ENCODE results near the gene BHLHA9.

Gene BHLHA9

DNA sequence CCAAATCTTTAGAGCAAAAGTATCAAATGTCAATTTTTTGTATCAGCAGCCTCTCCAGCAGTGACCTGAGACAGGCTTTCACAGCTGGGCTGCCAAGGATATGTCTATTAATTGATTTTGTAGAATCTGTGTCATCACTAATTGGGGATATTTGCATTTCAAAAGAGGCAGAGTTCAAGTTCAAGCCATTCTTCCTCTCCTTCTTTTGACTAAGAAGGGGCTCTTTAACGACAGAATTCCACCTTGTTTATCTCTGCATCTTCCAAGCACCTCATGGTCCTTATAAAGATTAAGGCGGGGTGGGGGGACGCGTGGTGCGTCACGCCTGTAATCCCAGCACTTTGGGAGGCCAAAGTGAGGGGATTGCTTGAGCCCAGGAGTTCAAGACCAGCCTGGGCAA, 15.2 kb upstream of the BHLHA9 start:
- no peak for DNase-seq (ENCODE audit: low spot score)

DNA sequence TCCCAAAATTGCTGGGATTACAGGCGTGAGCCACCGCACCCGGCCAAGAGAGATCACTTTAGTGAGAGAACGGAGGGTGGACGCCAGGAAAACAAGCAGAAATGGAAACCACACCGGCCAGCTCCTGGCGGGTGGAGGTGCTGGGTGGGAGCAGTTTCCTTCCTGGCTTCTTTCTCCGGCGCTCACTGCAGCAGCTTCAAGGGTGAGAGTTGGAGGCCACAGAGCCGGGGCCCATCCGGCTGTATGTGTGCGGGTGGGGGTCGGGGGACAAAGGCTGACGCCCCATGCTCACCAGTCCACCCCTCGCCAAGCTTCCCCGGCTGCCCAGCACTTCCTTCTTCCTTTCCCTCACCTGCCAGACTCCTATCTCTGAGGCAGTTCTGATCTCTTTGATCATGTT, 13.5 kb upstream of the BHLHA9 start:
- DNase-seq (ENCODE audit: low spot score): no peak

DNA sequence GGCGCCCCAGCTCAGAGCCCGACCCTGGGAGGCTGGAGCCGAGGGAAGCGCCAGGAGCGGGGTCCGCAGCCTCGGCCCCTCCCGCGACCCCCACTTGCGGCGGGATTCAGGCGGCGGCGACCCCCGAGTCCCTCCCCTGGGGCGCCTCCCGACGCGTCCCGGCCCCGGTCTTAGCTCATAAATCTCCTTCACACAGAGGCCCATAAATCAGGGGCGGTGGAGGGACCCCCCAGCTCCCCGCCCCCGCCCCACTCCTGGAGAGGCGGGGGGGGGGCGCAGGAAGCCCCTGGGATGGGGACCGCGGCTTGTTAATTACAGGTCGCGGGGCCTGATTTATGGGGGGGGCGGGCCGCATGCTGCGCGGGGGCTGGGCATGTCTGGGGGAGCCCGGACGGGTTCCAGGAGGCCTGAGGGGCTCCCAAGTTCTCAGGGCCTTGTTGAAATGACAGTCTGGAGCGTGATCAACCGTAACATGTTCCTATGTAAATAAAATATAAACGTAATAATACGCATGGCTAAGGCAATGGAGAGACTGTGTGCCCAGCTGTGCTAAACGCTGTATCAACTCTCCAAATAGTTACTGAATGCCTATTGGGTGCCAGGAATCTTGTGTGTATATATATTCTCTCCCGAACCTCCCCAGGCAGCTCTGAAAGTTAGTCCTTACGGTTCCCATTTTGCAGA, 10.0 kb upstream of the BHLHA9 start:
- no peak for DNase-seq (ENCODE audit: low spot score)

DNA sequence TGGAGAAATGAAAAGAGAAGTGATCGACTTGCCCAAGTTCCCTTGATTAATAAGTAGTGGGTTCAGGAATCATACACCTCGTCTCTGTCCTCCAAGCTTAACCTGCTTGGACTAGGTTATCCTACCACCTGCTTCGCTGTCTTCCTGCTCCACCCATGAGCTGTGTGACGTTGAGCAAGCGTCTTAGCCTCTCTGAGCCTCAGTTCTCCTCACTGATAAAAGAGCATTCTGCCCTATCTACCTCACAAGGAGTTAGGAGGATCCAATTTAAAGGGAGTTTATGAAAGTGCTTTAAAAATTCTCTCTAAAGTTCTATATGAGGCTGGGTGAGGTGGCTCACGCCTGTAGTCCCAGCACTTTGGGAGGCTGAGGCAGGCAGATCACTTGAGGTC, 9.5 kb upstream of the BHLHA9 start:
- no peak for DNase-seq (ENCODE audit: low spot score)

DNA sequence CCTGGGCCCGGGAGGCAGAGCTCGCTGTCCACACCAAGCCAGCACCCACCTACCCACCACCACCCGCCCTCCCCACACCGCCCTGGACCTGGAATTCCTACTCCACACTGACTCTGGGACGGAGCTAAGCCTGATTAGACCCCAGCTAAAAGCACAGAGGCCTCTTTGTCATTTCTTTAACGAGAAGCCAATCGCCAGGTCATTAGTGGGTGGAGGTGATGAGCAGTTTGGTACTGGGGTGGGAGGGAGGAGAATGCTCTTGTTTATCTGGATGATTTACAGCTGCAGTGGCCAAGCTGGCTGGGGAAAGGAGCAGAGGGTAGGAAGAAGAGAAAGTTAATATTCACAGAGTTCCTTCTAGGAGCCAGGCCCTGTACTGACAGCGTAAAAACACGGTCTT, 6.0 kb upstream of the BHLHA9 start:
- no peak for DNase-seq (ENCODE audit: low spot score)

DNA sequence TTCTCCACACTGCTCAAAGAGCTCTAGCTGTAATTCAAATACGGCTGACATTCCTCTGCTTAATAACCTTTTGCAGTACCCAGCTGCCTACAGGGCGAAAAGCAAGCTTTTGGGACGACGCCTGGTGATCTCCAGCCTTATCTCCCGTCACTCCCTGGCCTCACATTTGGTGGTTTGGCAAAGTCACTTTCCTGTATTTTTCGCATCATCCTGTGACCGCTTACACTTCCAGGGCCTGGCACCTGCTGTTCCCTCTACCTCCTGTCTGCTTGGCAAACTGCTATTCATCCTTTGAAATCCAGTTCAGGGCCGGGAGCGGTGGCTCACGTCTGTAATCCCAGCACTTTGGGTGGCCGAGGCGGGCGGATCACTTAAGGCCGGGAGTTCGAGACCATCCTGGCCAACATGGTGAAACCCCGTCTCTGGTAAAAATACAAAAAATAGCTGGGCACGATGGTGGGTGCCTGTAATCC, 2.7 kb upstream of the BHLHA9 start:
- DNase-seq (ENCODE audit: low spot score): no peak

DNA sequence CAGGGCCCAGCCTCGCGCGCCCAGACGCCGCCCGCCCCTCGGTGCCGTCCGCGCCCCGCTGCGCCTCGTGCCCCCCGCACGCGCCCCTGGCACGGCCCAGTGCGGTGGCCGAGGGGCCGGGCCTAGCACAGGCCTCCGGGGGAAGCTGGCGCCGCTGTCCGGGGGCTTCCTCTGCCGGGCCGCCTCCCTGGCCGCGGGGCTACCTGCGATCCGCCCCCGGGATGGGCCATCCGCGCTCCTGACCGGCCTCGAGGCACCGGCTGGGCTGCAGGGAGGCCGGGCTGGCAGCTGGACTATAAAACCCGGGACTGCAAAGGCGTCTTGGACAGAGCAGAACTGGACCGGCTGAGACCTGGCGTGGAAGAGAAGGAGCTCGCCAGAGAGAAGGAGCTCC, 783 bp downstream of the BHLHA9 start:
- no peak for DNase-seq (ENCODE audit: low spot score)

DNA sequence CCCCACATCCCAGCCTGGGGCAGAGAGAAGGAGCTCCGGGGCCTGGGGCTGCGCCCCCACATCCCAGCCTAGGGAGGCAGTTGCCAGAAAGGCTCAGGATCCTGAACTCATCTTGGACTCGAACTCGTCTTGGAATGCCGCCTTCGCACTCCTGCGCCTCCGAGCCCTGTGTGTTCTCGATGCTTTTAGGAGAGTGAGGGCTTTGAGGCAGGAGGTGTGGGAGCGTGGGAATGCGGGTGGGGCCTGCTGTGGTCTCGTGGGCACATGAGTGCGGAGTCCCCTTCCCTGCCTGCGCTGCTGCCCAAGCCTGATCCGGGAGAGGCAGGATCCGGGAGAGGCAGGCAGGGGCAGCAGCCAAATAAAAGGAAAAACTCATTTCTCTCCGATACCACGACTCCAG, 1.2 kb downstream of the BHLHA9 start:
- DNase-seq (ENCODE audit: low spot score): no peak

DNA sequence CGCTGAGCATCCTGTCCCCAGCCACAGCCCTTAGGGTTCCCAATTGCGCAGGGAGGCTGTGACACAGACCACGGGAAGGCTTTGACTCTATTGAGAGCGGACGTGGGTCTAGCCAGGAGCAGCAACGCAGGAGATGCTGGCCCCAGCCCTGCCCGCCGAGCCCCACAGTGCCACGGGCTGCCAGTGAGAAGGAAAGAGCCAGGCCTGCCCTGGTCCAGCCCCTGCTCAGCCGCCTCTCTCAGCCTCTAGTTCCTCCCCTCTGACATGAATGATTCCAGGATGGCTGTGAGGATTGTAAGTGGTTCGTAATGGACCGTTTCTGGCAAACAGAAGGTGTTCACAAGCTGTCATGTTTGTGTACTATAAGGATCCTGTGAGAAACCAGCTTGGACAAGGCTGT, 2.5 kb downstream of the BHLHA9 start:
- DNase-seq (ENCODE audit: low spot score): no peak

DNA sequence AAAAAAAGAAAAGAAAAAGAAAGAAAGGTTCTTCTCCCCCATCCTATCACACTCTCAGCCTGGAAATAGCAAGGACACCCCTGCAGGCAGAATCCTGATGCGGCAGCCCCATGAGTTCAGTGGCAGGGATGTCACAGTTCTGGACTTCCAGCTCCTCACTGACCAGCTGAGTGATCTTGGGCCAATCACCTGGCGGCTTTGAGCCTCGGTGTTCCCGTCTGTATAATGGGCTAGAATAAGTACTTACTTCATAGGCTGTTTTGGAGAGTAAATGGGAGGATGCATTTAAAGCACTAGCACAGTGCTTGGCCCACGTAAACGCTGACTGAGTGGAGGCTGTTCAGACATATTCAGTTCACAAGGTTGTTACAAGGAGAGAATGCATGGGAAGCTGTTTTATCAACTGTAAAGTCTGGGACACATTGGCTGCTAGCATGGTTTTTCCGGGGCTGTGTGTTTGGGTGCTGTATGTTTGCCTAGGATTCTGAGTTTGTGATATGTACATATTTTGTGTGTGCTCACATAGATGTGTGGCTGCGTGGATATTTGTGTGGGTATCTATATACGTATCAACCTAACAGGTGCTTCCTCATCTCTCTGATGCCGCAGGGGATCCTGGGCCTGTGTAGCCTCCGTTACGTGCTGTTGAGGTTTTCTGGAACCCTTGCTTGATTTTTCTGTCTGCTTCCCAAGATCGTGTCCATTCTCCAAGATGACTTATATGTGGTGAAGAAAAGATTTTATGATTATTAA, 3.4 kb downstream of the BHLHA9 start:
- DNase-seq (ENCODE audit: low spot score): no peak

DNA sequence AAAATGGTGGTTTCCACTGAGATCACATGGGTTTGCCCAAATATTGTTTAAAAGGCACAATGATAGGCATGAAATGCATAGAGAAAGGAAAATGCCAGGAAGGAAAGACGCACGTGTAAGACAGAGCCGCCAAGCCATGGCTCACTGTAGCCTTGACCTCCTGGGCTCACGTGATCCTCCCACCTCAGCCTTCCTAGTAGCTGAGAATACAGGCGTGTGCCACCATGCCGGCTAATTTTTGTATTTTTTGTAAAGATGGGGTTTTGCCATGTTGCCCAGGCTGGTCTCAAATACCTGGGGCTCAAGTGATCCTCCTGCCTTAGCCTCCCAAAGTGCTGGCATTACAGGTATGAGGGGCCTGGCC, 4.0 kb downstream of the BHLHA9 start:
- DNase-seq (ENCODE audit: low spot score): no peak

DNA sequence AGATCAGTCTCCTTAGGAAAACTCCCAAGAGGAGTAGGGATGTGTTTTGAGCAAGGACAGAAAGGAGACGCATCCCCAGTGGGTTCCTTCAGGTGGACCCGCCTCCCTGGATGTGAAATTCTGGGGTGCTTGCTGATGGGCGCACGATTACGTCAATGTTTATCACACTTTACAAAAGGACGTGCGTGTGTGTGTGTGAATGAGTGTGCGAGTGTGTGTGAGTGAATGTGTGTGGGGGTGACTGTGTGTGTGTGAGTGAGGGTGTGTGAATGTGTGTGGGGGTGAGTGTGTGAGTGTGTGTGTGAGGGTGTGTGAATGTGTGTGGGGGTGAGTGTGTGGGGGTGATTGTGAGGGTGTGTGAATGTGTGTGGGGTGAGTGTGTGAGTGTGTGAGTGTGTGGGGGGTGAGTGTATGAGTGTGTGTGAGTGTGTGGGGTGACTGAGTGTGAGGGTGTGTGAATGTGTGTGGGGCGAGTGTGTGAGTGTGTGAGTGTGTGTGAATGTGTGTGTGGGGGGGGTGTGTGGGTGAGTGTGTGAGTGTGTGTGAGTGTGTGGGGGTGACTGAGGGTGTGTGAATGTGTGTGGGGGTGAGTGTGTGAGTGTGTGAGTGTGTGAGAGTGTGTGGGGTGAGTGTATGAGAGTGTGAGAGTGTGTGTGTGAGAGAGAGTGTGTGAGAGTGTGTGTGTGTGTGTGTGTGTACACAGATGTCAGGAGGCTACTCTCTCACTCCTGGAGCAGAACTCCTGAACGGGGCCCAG, 5.1 kb downstream of the BHLHA9 start:
- DNase-seq (ENCODE audit: low spot score): no peak

DNA sequence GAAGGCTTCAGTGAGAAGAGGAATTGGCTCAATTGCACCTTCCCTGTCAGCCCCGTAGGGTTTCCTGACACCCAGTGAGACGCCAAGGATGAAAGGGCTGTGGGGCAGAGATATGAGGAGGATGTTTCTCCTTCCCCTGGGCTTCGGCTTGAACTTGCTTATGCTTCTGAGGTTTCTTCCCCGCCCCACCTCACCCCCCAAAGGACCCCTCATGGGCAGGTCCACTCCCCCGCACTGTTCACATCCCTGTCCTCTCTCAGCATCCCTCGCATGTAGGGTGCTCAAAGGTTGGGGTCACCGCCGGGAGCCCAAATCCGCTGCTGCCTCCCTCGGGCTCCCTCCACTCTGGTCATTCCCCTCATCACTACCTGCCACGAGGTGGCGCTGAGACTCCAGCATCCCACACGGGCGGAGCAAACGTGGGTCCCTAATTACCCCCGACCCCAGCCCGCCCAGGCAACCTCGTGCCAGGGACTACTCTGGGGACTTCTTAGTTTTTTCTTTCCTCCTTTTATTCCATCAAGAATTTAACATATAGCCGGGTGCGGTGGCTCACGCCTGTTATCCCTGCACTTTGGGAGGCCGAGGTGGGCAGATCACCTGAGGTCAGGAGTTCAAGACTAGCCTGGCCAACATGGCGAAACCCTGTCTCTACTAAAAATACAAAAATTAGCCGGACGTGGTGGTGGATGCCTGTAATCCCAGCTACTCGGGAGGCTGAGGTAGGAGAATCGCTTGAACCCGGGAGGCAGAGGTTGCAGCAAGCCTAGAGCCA, 5.9 kb downstream of the BHLHA9 start:
- DNase-seq (ENCODE audit: low spot score): peak; percentile 26

DNA sequence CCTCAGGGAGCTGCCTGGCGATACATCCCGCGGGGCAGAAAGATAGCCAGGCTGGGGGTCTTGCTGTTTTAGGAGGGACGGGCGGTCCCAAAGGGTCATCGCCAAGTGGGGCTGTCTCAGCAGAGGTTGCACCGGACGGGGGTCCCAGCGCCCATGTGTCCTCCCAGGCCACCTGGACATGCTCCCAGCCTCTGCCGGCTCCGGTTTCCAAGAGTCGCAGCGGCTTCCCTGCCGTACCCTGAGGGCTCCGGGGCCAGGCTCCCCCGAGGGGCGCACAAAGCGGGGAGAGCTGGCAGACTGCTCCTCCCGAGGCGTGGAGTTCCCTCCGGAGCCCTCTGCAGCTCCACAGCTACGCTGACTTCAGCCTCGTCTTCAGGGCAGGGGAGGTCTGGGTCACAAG, 10.4 kb downstream of the BHLHA9 start:
- DNase-seq (ENCODE audit: low spot score): no peak

DNA sequence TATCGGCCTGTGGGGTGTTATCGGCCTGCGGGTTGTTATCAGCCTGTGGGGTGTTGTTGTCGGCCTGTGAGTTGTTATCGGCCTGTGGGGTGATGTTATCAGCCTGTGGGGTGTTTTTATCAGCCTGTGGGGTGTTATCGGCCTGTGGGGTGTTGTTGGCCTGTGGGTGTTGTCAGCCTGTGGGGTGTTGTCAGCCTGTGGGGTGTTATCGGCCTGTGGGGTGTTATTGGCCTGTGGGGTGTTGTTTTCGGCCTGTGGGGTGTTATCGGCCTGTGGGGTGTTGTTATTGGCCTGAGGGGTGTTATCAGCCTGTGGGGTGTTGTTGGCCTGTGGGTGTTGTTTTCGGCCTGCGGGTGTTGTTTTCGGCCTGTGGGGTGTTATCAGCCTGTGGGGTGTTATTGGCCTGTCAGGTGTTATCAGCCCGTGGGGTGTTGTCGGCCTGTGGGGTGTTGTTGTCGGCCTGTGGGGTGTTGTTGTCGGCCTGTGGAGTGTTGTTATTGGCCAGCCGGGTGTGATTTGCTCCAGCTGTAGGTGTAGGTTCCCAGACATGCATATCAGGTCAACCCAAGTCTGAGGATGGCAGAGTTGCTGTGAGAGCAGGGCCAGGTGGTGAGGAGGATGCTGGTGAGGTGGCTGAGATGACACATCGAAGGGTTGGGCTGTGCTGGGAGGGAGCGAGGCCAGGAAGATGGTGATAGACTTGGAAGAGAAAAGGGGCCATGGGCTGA, 16.3 kb downstream of the BHLHA9 start:
- no peak for DNase-seq (ENCODE audit: low spot score)

DNA sequence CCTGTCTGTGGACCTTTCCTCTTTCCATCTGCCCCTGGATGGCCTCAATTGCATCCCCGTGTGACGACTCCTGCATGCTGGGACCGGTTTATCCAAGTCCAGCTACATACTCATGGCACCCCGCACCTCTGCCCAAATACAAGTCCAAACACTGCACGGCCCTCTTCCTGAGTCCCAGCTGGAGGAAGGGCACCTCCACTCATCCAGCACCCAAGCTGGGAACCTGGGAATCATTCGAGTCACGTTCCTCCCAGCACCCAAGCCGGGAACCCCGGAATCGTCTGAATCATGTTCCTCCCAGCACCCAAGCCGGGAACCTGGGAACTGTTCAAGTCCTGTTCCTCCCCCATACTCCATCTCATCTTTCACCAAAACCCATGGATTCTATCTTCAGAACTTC, 19.5 kb downstream of the BHLHA9 start:
- no peak for DNase-seq (ENCODE audit: low spot score)

DNA sequence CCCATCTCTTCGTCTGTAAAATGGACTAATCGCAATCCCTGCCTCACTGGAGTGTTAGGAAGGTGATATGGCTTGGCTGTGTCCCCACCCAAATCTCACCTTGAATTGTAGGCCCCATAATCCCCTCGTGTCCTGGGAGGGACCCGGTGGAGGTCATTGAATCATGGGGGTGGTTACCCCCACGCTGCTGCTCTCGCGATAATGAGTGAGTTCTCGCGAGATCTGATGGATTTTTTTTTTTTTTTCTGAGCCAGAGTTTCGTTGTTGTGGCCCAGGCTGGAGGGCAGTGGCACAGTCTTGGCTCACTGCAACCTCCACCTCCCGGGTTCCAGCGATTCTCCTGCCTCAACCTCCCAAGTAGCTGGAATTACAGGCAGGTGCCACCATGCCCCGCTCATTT, 20.4 kb downstream of the BHLHA9 start:
- no peak for DNase-seq (ENCODE audit: low spot score)

DNA sequence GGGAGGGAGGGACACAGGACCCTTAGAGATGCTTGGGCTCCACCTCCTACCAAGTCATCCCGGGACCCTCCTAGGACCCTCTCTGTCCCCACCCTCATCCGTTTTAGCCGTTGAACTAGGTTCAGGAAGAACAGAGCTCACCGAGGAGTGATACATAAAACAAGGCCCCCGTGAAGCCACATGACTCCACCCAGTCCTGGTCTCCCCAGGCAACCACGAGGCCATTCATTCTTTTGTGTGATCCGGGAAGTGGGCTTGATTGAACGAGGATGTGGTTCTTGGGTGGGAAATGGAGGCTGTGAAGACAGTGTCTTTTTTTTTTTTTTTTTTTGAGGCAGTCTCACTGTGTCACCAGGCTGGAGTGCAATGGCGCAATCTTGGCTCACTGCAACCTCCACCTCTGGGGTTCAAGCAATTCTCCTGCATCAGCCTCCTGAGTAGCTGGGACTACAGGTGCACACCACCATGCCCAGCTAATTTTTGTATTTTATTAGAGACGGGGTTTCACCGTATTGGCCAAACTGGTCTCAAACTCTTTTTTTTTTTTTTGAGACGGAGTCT, 24.0 kb downstream of the BHLHA9 start:
- no peak for DNase-seq (ENCODE audit: low spot score)

DNA sequence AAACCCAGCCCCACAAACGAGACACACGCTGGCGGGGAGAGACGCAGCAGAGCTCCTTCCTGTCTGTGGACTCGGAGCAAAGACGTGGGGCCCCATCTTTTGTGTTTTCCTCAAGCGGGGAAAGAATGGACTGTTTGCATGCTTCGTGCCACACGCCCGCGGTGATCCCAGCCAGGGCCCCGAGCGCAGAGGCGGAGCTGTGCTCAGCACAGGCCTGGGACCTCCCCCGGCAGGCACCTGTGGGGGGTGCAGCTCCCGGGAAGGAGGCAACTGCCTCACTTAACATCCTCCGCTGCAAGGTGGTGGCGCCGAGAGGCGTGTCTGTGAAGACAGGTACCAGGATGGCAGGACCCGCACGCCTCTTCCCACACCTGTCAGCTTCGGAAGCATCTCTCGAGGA, 28.4 kb downstream of the BHLHA9 start:
- DNase-seq (ENCODE audit: low spot score): no peak

DNA sequence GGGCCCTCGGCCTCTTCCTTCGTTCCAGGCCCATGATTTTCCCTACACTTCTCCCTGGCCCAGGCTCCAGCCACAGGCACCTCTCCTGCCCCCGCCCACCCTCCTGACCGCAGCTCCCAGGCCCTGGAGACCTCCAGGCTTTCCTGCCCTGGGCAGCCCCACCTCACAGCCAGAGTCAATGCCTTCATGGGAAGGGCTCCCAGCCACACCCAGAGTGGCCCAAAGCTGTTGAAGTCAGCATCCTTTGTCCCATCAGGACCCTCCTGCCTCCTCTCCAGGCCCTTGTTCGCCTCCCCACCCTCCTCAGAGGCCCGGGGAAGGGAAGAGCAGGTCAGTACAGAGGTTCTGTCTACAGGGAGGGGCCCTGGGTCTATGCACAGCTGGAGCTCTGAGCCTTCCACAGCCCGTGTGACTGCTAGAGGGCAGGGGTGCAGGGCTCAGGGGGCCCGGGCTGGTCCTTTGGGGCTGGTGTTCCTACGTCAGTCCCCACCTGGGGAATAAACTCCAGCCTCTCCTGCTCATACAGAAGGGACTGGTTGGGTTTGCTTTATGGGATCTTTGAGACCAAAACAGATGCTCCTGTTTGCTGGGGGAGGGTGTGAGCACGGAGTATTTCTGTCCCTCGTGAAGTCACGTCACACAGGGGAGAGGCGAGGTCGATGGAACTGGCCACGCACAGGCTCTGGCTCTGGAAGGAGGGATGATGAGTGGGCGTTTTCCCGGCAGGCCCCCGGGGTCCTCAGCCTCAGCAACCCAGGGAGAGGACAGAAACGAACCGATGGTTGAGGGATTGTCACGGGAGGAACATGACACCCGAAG, 29.5 kb downstream of the BHLHA9 start:
- DNase-seq (ENCODE audit: low spot score): no peak
